ENCODE results near the gene KCNAB2.

The KCNAB2 gene

DNA sequence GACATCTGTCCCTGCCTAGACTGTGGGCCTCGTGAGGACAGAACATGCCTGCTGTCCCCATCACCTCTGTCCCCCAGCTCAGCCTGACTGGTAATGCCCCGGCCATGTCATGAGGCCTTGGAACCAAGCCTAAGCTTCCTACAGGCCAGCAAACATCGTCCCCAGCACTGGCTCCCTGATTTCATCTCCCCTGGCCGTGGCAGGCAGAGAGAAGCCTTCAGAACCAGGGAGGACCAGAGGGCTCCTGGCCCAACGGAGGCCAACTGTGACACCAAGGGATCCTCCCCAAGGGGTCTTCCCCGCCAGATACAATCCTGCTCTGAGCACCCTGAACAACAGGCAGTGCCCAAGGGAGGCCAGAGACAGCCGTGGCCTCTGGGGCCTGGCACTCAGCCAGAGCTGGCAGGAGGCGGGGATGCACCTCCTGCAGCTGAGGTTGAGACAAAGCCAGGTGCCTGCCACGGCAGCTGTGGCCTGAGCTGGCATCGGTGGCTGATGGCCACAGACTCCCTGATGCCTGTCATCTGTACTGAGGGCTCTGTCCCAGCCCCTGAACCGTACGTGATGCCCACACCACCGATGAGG lies 43.6 kb upstream of the KCNAB2 start (continued):
- TF ChIP-seq TOX (CRISPR knock-in tag; IDR thresholded peaks at IDR 0.05; ENCODE audit: borderline replicate concordance) (no peak), PPARA (CRISPR knock-in tag; IDR thresholded peaks at IDR 0.05; ENCODE audit: borderline replicate concordance) (no peak)
- TF ChIP-seq, protein P1, sequence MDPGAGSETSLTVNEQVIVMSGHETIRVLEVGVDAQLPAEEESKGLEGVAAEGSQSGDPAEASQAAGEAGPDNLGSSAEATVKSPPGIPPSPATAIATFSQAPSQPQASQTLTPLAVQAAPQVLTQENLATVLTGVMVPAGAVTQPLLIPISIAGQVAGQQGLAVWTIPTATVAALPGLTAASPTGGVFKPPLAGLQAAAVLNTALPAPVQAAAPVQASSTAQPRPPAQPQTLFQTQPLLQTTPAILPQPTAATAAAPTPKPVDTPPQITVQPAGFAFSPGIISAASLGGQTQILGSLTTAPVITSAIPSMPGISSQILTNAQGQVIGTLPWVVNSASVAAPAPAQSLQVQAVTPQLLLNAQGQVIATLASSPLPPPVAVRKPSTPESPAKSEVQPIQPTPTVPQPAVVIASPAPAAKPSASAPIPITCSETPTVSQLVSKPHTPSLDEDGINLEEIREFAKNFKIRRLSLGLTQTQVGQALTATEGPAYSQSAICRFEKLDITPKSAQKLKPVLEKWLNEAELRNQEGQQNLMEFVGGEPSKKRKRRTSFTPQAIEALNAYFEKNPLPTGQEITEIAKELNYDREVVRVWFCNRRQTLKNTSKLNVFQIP (CRISPR knock-in tag; IDR thresholded peaks at IDR 0.05; ENCODE audit: borderline replicate concordance, low read depth): no peak

DNA sequence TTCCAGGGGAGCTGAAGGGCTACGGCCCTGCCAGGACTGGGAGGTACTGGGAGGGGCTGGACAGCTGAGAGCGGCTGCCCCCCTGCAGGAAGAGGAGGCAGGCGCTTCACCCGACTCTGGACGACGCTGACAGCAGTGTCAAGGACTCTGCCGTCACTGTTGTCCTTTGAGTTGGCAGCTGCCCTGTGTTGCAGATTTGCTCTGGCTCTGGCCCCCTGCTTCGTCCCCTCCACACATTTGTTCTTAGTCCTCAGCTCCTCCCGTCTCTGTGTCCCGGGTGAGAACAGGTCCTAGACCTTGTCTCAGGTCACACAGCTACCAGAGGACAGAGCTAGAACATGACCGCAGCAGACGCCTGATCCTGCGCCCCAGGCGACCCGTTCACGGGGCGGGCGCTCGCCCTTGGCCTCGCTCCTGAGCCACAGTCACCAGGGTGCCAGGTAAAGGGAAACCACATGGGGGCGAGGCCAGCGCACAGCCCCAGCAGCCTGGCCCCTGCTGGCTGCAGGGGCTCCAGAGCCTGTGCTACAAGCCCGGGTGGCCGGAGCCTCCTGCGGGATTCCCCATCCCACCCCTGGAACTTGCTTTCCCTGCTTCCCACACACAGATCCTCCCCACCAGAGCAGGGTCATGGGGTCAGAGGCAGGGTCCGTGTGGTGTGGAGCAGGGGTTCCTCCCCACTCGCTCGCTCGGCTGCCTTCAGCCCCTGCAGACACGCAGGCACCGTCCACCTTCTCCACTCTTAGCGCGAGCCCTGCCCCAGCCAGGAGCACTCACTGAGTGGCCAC lies 42.8 kb upstream of the KCNAB2 start:
- ATAC-seq: no peak
- TF ChIP-seq ZFP30 (CRISPR knock-in tag; IDR thresholded peaks at IDR 0.05) (no peak), BACH2 (CRISPR knock-in tag; IDR thresholded peaks at IDR 0.05; ENCODE audit: borderline replicate concordance) (no peak), ZNF70 (CRISPR knock-in tag; IDR thresholded peaks at IDR 0.05) (no peak), ISL1 (CRISPR knock-in tag; IDR thresholded peaks at IDR 0.05) (no peak), CSDC2 (CRISPR knock-in tag; IDR thresholded peaks at IDR 0.05) (no peak), RARB (CRISPR knock-in tag; IDR thresholded peaks at IDR 0.05) (no peak), ARNTL (CRISPR knock-in tag; IDR thresholded peaks at IDR 0.05; ENCODE audit: borderline replicate concordance, low read depth) (no peak), ZC3H10 (CRISPR knock-in tag; IDR thresholded peaks at IDR 0.05) (no peak), ZNF8 (CRISPR knock-in tag; IDR thresholded peaks at IDR 0.05) (no peak), GLIS3 (CRISPR knock-in tag; IDR thresholded peaks at IDR 0.05) (no peak), ZFP3 (CRISPR knock-in tag; IDR thresholded peaks at IDR 0.05) (no peak), SNAI2 (CRISPR knock-in tag; IDR thresholded peaks at IDR 0.05) (no peak)
- TF ChIP-seq, protein P2, sequence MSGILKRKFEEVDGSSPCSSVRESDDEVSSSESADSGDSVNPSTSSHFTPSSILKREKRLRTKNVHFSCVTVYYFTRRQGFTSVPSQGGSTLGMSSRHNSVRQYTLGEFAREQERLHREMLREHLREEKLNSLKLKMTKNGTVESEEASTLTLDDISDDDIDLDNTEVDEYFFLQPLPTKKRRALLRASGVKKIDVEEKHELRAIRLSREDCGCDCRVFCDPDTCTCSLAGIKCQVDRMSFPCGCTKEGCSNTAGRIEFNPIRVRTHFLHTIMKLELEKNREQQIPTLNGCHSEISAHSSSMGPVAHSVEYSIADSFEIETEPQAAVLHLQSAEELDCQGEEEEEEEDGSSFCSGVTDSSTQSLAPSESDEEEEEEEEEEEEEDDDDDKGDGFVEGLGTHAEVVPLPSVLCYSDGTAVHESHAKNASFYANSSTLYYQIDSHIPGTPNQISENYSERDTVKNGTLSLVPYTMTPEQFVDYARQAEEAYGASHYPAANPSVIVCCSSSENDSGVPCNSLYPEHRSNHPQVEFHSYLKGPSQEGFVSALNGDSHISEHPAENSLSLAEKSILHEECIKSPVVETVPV (CRISPR knock-in tag; IDR thresholded peaks at IDR 0.05): no peak
- TF ChIP-seq, protein P1 (CRISPR knock-in tag; IDR thresholded peaks at IDR 0.05; ENCODE audit: borderline replicate concordance, low read depth): no peak
- TF ChIP-seq, protein P3, sequence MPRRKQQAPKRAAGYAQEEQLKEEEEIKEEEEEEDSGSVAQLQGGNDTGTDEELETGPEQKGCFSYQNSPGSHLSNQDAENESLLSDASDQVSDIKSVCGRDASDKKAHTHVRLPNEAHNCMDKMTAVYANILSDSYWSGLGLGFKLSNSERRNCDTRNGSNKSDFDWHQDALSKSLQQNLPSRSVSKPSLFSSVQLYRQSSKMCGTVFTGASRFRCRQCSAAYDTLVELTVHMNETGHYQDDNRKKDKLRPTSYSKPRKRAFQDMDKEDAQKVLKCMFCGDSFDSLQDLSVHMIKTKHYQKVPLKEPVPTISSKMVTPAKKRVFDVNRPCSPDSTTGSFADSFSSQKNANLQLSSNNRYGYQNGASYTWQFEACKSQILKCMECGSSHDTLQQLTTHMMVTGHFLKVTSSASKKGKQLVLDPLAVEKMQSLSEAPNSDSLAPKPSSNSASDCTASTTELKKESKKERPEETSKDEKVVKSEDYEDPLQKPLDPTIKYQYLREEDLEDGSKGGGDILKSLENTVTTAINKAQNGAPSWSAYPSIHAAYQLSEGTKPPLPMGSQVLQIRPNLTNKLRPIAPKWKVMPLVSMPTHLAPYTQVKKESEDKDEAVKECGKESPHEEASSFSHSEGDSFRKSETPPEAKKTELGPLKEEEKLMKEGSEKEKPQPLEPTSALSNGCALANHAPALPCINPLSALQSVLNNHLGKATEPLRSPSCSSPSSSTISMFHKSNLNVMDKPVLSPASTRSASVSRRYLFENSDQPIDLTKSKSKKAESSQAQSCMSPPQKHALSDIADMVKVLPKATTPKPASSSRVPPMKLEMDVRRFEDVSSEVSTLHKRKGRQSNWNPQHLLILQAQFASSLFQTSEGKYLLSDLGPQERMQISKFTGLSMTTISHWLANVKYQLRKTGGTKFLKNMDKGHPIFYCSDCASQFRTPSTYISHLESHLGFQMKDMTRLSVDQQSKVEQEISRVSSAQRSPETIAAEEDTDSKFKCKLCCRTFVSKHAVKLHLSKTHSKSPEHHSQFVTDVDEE (CRISPR knock-in tag; IDR thresholded peaks at IDR 0.05): no peak

DNA sequence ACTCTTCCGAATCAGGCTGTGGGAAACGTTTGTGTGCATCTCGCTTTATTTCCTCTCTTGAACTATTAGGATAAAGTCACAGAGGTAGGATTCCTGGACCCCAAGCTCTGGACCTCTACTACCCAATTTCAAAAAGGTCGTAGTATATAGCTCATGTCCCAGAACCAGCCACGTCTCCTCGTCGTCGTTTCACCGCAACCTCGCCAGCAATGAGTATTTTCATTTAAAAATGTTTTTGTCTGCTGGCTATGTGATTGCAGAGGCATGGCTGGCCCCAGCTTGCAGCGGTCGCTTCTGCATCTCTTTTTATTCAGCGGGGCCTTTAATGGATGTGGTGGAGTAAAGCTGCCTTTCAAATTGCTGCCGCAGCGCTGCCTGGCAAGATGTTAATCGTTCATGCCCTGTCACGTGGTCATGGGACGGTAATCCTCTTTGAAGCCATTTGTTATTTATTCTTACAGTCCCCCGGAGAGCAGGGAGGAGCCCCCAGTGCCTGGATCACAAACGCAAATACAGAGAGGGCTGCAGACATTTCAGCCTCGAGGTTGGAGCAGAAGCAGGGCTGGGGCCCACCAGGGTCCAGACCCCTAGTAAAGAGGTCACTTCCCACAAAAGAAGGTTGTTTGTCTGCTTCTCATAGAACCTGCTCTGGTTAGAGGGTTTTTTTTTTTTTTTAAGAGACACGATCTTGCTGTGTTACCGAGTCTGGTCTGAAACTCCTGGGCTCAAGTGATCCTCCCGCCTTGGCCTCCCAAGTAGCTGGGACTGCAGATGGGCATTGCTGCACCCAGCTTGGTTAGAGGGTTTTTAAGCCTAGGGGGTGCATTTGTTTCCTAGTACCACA lies 41.9 kb upstream of the KCNAB2 start:
- no peak for ATAC-seq
- TF ChIP-seq ISL1 (CRISPR knock-in tag; IDR thresholded peaks at IDR 0.05): no peak
- no peak for TF ChIP-seq PPARA (CRISPR knock-in tag; IDR thresholded peaks at IDR 0.05; ENCODE audit: borderline replicate concordance)
- TF ChIP-seq ZFP30 (CRISPR knock-in tag; IDR thresholded peaks at IDR 0.05): no peak
- TF ChIP-seq, protein P4, sequence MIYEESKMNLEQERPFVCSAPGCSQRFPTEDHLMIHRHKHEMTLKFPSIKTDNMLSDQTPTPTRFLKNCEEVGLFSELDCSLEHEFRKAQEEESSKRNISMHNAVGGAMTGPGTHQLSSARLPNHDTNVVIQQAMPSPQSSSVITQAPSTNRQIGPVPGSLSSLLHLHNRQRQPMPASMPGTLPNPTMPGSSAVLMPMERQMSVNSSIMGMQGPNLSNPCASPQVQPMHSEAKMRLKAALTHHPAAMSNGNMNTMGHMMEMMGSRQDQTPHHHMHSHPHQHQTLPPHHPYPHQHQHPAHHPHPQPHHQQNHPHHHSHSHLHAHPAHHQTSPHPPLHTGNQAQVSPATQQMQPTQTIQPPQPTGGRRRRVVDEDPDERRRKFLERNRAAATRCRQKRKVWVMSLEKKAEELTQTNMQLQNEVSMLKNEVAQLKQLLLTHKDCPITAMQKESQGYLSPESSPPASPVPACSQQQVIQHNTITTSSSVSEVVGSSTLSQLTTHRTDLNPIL (CRISPR knock-in tag; IDR thresholded peaks at IDR 0.05; ENCODE audit: low read depth): no peak
- no peak for TF ChIP-seq TOX (CRISPR knock-in tag; IDR thresholded peaks at IDR 0.05; ENCODE audit: borderline replicate concordance)
- TF ChIP-seq ZC3H10 (CRISPR knock-in tag; IDR thresholded peaks at IDR 0.05): no peak
- TF ChIP-seq, protein P3 (CRISPR knock-in tag; IDR thresholded peaks at IDR 0.05): no peak
- TF ChIP-seq, protein P1 (CRISPR knock-in tag; IDR thresholded peaks at IDR 0.05; ENCODE audit: borderline replicate concordance, low read depth): no peak
- no peak for TF ChIP-seq ZNF8 (CRISPR knock-in tag; IDR thresholded peaks at IDR 0.05)
- no peak for TF ChIP-seq BACH2 (CRISPR knock-in tag; IDR thresholded peaks at IDR 0.05; ENCODE audit: borderline replicate concordance)

All from SK-N-SH treated with all-trans-retinoic acid at 6 μM for 48 hours (cell line).